ENCODE measurements around the gene ROPN1L. TPM values are rescaled to one million over a fixed set of nuclear protein-coding genes. Genes with fewer than 3 reads are reported as not detected.

ROPN1L gene
- total RNA-seq, 3 donors from 2014 or later (not counting 1 experiment from before 2014, with no cell fraction given) = 1.2 to 5.2 (median 4.3) TPM

DNA sequence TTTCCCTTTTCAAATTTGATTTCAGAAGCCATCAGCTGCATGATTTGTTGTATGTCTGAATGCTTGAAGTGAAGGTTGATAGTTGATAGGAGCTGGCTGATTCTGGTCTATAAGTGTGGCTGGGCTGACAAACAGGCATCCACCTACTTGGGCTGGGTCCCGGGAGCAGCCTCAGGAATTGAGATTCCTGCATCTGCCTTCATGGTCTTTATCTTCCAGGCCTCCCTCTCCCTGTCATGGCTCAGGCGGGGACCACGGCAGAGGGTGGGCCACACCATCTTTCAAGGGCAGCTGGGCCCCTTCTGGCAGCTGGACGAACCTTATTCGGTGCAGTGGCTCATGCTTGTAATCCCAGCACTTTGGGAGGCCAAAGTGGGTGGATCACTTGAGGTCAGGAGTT, 55.9 kb downstream of the ROPN1L start:
- ATAC-seq (no peak), DNase-seq (no peak)
- Histone ChIP-seq H3K27ac (ENCODE audit: low read length) (no peak overlapping the region), H3K36me3 (ENCODE audit: control insufficient read depth, insufficient read depth, low read length) (no peaks in the 10 kb centered on the region), H3K4me3 (ENCODE audit: low read length) (no peak overlapping the region), H3K4me1 (ENCODE audit: control insufficient read depth, insufficient read depth, low read length) (no peaks in the 10 kb centered on the region), H3K27me3 (ENCODE audit: control insufficient read depth, insufficient read depth, low read length) (no peaks in the 10 kb centered on the region), H3K9me3 (ENCODE audit: control insufficient read depth, insufficient read depth, low read length) (no peaks in the 10 kb centered on the region)
- intact Hi-C loops (cut with micrococcal nuclease) = no loop called here
- no peaks in the 10 kb centered on the region for H3K27me3 Mint-ChIP-seq (ENCODE audit: low read depth in 2 of 2)
- TF ChIP-seq, protein P1, sequence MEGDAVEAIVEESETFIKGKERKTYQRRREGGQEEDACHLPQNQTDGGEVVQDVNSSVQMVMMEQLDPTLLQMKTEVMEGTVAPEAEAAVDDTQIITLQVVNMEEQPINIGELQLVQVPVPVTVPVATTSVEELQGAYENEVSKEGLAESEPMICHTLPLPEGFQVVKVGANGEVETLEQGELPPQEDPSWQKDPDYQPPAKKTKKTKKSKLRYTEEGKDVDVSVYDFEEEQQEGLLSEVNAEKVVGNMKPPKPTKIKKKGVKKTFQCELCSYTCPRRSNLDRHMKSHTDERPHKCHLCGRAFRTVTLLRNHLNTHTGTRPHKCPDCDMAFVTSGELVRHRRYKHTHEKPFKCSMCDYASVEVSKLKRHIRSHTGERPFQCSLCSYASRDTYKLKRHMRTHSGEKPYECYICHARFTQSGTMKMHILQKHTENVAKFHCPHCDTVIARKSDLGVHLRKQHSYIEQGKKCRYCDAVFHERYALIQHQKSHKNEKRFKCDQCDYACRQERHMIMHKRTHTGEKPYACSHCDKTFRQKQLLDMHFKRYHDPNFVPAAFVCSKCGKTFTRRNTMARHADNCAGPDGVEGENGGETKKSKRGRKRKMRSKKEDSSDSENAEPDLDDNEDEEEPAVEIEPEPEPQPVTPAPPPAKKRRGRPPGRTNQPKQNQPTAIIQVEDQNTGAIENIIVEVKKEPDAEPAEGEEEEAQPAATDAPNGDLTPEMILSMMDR (IDR thresholded peaks at IDR 0.05) = no peak
- H3K36me3 Mint-ChIP-seq = no peaks in the 10 kb centered on the region
- peaks cover 0 to 3% of the 10 kb centered on the region in 2 donors for H3K9me3 Mint-ChIP-seq
- H3K4me3 Mint-ChIP-seq = no peak overlapping the region
- H3K4me1 Mint-ChIP-seq = peaks cover 0 to 5% of the 10 kb centered on the region in 2 donors
- no peak overlapping the region for H3K27ac Mint-ChIP-seq
- 84% methylated on average over 5 of the region's 5 CpGs for WGBS (ENCODE audit: insufficient coverage)

GRCh38 chr5:10498350-10498749, 56.7 kb downstream of the ROPN1L start:
- H3K9me3 Mint-ChIP-seq = peaks cover 0 to 3% of the 10 kb centered on the region in 2 donors
- Histone ChIP-seq H3K9me3 (ENCODE audit: control insufficient read depth, insufficient read depth, low read length) (no peaks in the 10 kb centered on the region), H3K4me3 (ENCODE audit: low read length) (no peak overlapping the region), H3K27me3 (ENCODE audit: control insufficient read depth, insufficient read depth, low read length) (no peaks in the 10 kb centered on the region), H3K4me1 (ENCODE audit: control insufficient read depth, insufficient read depth, low read length) (no peaks in the 10 kb centered on the region), H3K36me3 (ENCODE audit: control insufficient read depth, insufficient read depth, low read length) (no peaks in the 10 kb centered on the region), H3K27ac (ENCODE audit: low read length) (no peak overlapping the region)
- no peak for DNase-seq
- H3K27me3 Mint-ChIP-seq (ENCODE audit: low read depth in 2 of 2) = no peaks in the 10 kb centered on the region
- no peaks in the 10 kb centered on the region for H3K4me1 Mint-ChIP-seq
- H3K27ac Mint-ChIP-seq = no peak overlapping the region
- intact Hi-C loops (cut with micrococcal nuclease) = no loop called here
- TF ChIP-seq, protein P1 (IDR thresholded peaks at IDR 0.05) = no peak
- no peak overlapping the region for H3K4me3 Mint-ChIP-seq
- 85% methylated on average over 6 of the region's 6 CpGs for WGBS (ENCODE audit: insufficient coverage)
- H3K36me3 Mint-ChIP-seq = no peaks in the 10 kb centered on the region
- ATAC-seq = no peak

- TF ChIP-seq, protein P1 (IDR thresholded peaks at IDR 0.05) = no peak
- Mint-ChIP-seq H3K27ac (no peak overlapping the region), H3K9me3 (peaks cover 0 to 2% of the 10 kb centered on the region in 2 donors), H3K27me3 (ENCODE audit: low read depth in 2 of 2) (no peaks in the 10 kb centered on the region), H3K4me1 (no peaks in the 10 kb centered on the region), H3K4me3 (no peak overlapping the region), H3K36me3 (no peaks in the 10 kb centered on the region)
- Histone ChIP-seq H3K36me3 (ENCODE audit: control insufficient read depth, insufficient read depth, low read length) (no peaks in the 10 kb centered on the region), H3K4me1 (ENCODE audit: control insufficient read depth, insufficient read depth, low read length) (no peaks in the 10 kb centered on the region), H3K27ac (ENCODE audit: low read length) (no peak overlapping the region), H3K4me3 (ENCODE audit: low read length) (no peak overlapping the region), H3K27me3 (ENCODE audit: control insufficient read depth, insufficient read depth, low read length) (no peaks in the 10 kb centered on the region), H3K9me3 (ENCODE audit: control insufficient read depth, insufficient read depth, low read length) (no peaks in the 10 kb centered on the region)
- intact Hi-C loops (cut with micrococcal nuclease) = no loop called here
- DNase-seq (no peak), ATAC-seq (no peak)
- WGBS (ENCODE audit: insufficient coverage) = 86% methylated on average over 9 of the region's 9 CpGs
Measured at GRCh38 chr5:10499066-10499465, 57.4 kb downstream of the ROPN1L start.

DNA sequence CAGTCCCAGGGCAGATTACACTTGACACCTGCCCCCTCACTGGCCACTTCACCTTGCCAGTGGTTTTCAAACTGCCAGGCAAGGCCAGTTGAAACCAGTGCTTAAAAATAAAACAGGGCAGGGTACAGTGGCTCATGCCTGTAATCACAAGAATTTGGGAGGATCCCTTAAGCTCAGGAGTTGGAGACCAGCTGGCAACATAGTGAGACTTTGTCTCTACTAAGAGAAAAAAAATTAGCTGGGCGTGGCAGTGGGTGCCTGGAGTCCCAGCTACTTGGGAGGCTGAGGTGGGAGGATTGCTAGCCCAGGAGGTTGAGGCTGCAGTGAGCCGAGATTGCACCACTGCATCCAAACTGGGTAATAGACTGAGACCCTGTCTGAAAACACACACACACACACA, 58.1 kb downstream of the ROPN1L start:
- Histone ChIP-seq H3K27ac (ENCODE audit: low read length) (no peak overlapping the region), H3K4me1 (ENCODE audit: control insufficient read depth, insufficient read depth, low read length) (no peaks in the 10 kb centered on the region), H3K36me3 (ENCODE audit: control insufficient read depth, insufficient read depth, low read length) (no peaks in the 10 kb centered on the region), H3K4me3 (ENCODE audit: low read length) (no peak overlapping the region), H3K9me3 (ENCODE audit: control insufficient read depth, insufficient read depth, low read length) (no peaks in the 10 kb centered on the region), H3K27me3 (ENCODE audit: control insufficient read depth, insufficient read depth, low read length) (no peaks in the 10 kb centered on the region)
- Mint-ChIP-seq H3K36me3 (no peaks in the 10 kb centered on the region), H3K27me3 (ENCODE audit: low read depth in 2 of 2) (no peaks in the 10 kb centered on the region), H3K4me3 (no peak overlapping the region), H3K4me1 (no peaks in the 10 kb centered on the region), H3K27ac (no peak overlapping the region), H3K9me3 (no peaks in the 10 kb centered on the region)
- no peak for ATAC-seq
- 90% methylated on average over 2 of the region's 2 CpGs for WGBS (ENCODE audit: insufficient coverage)
- intact Hi-C loops (cut with micrococcal nuclease) = no loop called here
- TF ChIP-seq, protein P1 (IDR thresholded peaks at IDR 0.05) = no peak
- no peak for DNase-seq

All from natural killer cell (primary cell).